ENCODE measurements around the gene AKAP6. TPM values are rescaled to one million over a fixed set of nuclear protein-coding genes. Genes with fewer than 3 reads are reported as not detected.

AKAP6 gene
- total RNA-seq, 2 experiments from 2014 or later = 0.13 to 0.72 TPM

DNA sequence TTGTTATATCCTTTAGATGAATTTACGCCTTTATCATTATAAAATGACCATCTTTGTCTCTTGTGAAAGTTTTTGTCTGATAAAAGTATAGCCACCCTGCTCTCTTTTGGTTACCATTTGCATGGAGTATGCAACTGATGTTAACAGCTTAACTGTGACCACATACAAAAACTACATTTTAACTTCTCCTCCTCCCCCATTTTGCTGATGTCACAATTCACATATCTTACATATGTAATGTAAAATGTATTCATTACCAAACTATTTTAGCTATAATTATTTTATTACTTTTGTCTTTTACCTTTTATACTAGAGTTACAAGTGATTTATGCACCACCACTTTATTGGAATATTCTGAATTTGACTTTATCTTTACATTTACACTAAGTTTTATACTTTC is 425.1 kb downstream of the AKAP6 start:
- ChIA-PET POLR2A (interaction anchor here (0.9 kb wide), 1 partner anchor 25 kb away, joined by 3 read pairs; no protein-coding TSS in a partner anchor), CTCF (ENCODE audit: unreplicated experiment) (no interaction called here)
- no peak overlapping the region for H3K4me3 ChIP-seq (ENCODE audit: low read depth, low read length, poor library complexity, severe bottlenecking)
- TF ChIP-seq EZH2phosphoT487 (IDR thresholded peaks at IDR 0.05; ENCODE audit: borderline replicate concordance, low read depth, low read length) = no peak
- TF ChIP-seq, protein P1, sequence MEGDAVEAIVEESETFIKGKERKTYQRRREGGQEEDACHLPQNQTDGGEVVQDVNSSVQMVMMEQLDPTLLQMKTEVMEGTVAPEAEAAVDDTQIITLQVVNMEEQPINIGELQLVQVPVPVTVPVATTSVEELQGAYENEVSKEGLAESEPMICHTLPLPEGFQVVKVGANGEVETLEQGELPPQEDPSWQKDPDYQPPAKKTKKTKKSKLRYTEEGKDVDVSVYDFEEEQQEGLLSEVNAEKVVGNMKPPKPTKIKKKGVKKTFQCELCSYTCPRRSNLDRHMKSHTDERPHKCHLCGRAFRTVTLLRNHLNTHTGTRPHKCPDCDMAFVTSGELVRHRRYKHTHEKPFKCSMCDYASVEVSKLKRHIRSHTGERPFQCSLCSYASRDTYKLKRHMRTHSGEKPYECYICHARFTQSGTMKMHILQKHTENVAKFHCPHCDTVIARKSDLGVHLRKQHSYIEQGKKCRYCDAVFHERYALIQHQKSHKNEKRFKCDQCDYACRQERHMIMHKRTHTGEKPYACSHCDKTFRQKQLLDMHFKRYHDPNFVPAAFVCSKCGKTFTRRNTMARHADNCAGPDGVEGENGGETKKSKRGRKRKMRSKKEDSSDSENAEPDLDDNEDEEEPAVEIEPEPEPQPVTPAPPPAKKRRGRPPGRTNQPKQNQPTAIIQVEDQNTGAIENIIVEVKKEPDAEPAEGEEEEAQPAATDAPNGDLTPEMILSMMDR (conservative IDR thresholded peaks at IDR 0.05; ENCODE audit: low read length) = no peak
- no peaks in the 10 kb centered on the region; the same call in 1 of the 2 replicates for H3K9me3 ChIP-seq (ENCODE audit: low read length)
- H3K27ac ChIP-seq (ENCODE audit: low read depth, low read length, poor library complexity, severe bottlenecking) = no peak overlapping the region
- no peak overlapping the region for H3K4me2 ChIP-seq (ENCODE audit: low read length)
- BruUV-seq (replicated peaks) = no TSS peak
- H4K20me1 ChIP-seq (ENCODE audit: insufficient read depth, low read length) = no peaks in the 10 kb centered on the region
- H3K79me2 ChIP-seq (ENCODE audit: insufficient read depth, low read depth, low read length) = no peaks in the 10 kb centered on the region
- no peaks in the 10 kb centered on the region for H3K4me1 ChIP-seq (ENCODE audit: insufficient read depth, low read length, poor library complexity, severe bottlenecking)
- H2AFZ ChIP-seq (ENCODE audit: low read length) = no peak overlapping the region
- no peaks in the 10 kb centered on the region for H3K36me3 ChIP-seq (ENCODE audit: insufficient read depth, low read length)
- H3K9me2 ChIP-seq (ENCODE audit: insufficient read depth, low read length) = no peaks in the 10 kb centered on the region
- DNase-seq (ENCODE audit: low spot score) = no peak
- intact Hi-C loops (cut with micrococcal nuclease; ENCODE audit: unreplicated experiment) = no loop called here

DNA sequence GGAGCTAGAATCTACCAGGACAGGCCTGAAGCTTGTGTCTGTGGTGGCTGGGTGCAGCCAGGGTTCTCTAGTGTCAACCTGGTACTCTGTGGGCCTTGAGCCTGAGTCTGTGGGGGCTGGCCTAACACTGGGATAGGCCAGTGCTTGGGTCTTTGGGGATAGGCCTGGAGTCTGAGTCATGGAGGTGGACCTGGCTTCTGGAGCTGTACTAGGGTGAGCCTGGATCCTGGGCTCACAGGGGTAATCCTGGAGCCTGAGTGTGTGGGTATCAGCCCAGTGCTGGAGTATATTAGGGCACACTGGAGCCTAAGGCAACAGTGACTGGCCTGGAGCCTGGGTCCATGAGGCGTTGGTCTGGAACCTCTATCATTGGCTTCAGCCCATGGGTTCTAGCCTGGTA is 427.1 kb downstream of the AKAP6 start:
- DNase-seq (ENCODE audit: low spot score) = no peak
- CTCF ChIA-PET (ENCODE audit: unreplicated experiment) = no interaction called here
- no peaks in the 10 kb centered on the region for H3K36me3 ChIP-seq (ENCODE audit: insufficient read depth, low read length)
- H2AFZ ChIP-seq (ENCODE audit: low read length) = no peak overlapping the region
- H3K79me2 ChIP-seq (ENCODE audit: insufficient read depth, low read depth, low read length) = no peaks in the 10 kb centered on the region
- no peaks in the 10 kb centered on the region for H3K4me1 ChIP-seq (ENCODE audit: insufficient read depth, low read length, poor library complexity, severe bottlenecking)
- no peaks in the 10 kb centered on the region for H3K9me2 ChIP-seq (ENCODE audit: insufficient read depth, low read length)
- no peak overlapping the region for H3K4me2 ChIP-seq (ENCODE audit: low read length)
- no peaks in the 10 kb centered on the region for H4K20me1 ChIP-seq (ENCODE audit: insufficient read depth, low read length)
- no TSS peak for BruUV-seq (replicated peaks)
- no peaks in the 10 kb centered on the region; the same call in 1 of the 2 replicates for H3K9me3 ChIP-seq (ENCODE audit: low read length)
- POLR2A ChIA-PET = no interaction called here
- no peak overlapping the region for H3K27ac ChIP-seq (ENCODE audit: low read depth, low read length, poor library complexity, severe bottlenecking)
- TF ChIP-seq EZH2phosphoT487 (IDR thresholded peaks at IDR 0.05; ENCODE audit: borderline replicate concordance, low read depth, low read length) = no peak
- TF ChIP-seq, protein P1 (conservative IDR thresholded peaks at IDR 0.05; ENCODE audit: low read length) = no peak
- intact Hi-C loops (cut with micrococcal nuclease; ENCODE audit: unreplicated experiment) = no loop called here
- H3K4me3 ChIP-seq (ENCODE audit: low read depth, low read length, poor library complexity, severe bottlenecking) = no peak overlapping the region

DNA sequence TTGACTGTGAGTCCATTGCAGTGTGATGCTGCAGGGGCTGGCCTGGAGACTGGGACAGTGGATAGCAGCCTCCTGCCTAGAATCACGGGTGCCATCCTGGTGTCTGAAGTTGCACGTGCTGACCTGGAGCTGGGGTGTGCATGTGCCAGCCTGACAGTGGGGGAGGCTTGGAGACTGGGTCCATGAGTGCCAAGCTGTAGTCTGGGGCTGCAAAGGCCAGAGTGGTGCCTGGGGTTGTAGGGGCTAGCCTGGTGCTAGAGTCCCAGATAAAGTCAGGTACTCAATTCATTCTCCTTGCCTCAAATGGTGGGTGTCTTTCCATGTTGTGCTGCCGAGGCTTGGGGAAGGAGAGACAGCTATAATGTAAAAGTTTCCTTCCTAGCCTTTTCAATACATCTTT is 427.7 kb downstream of the AKAP6 start:
- BruUV-seq (replicated peaks) = no TSS peak
- Histone ChIP-seq H3K4me2 (ENCODE audit: low read length) (no peak overlapping the region), H4K20me1 (ENCODE audit: insufficient read depth, low read length) (no peaks in the 10 kb centered on the region), H3K4me3 (ENCODE audit: low read depth, low read length, poor library complexity, severe bottlenecking) (no peak overlapping the region), H3K27ac (ENCODE audit: low read depth, low read length, poor library complexity, severe bottlenecking) (no peak overlapping the region), H3K36me3 (ENCODE audit: insufficient read depth, low read length) (no peaks in the 10 kb centered on the region), H3K9me3 (ENCODE audit: low read length) (no peaks in the 10 kb centered on the region; the same call in 1 of the 2 replicates), H3K9me2 (ENCODE audit: insufficient read depth, low read length) (no peaks in the 10 kb centered on the region), H3K4me1 (ENCODE audit: insufficient read depth, low read length, poor library complexity, severe bottlenecking) (no peaks in the 10 kb centered on the region), H2AFZ (ENCODE audit: low read length) (no peak overlapping the region), H3K79me2 (ENCODE audit: insufficient read depth, low read depth, low read length) (no peaks in the 10 kb centered on the region)
- no peak for DNase-seq (ENCODE audit: low spot score)
- intact Hi-C loops (cut with micrococcal nuclease; ENCODE audit: unreplicated experiment) = no loop called here
- TF ChIP-seq, protein P1 (conservative IDR thresholded peaks at IDR 0.05; ENCODE audit: low read length) = no peak
- POLR2A ChIA-PET = interaction anchor here (0.6 kb wide), 1 partner anchor 1007 kb away, joined by 3 read pairs; no protein-coding TSS in a partner anchor
- CTCF ChIA-PET (ENCODE audit: unreplicated experiment) = no interaction called here

Data from OCI-LY7 (cell line).